Spleen (tissue), 7 donors: ENCODE results near the gene OLFM1.

Experiments used
- CTCF ChIP-seq, 11 experiments: fragments of 200-600 bp in 7 of 11; fragments of 450-650 bp in 4 of 11; sonication (generic) in 4 of 11; IDR thresholded peaks in 8 of 11; conservative IDR thresholded peaks in 3 of 11; 1 replicate in 7 of 11; 2 replicates in 4 of 11; pipeline versions ENCODE4 v1.4.0 to v1.8.0; 2016 to 2021; ENCODE audit warnings: antibody characterized with exemption in 11 of 11, inconsistent platforms in 4 of 11, mild to moderate bottlenecking in 1 of 11
- POLR2A ChIP-seq, 3 donors: fragments of 450-650 bp; IDR thresholded peaks; one replicate each; pipeline ENCODE4 v1.5.1; 2017; ENCODE audit warnings: antibody characterized with exemption in 3 of 3, mild to moderate bottlenecking in 1 of 3
- POLR2AphosphoS5 ChIP-seq, 3 donors: sonication (generic); formaldehyde crosslinking; IDR thresholded peaks; one replicate each; pipeline ENCODE4 v1.5.1; 2017; ENCODE audit warnings: antibody characterized with exemption in 3 of 3
- donor health status: DM: no; HTN: no; CAD: no; lungs with moderate emphysema.
- donor health status: DM: no; HTN: no; CAD: no.
- donor health status: DM: no; HTN: no; CAD: no.

GRCh38 chr9:135129137-135129695 is 41.7 kb downstream of the OLFM1 start:
- no peak for TF ChIP-seq CTCF (IDR thresholded peaks at IDR 0.05 in 8 of 11, conservative IDR thresholded peaks at IDR 0.05 in 3 of 11)
- TF ChIP-seq POLR2AphosphoS5 (IDR thresholded peaks at IDR 0.05) = no peak
- no peak for TF ChIP-seq POLR2A (IDR thresholded peaks at IDR 0.05)
